A172 (cell line): ENCODE results near the gene NCS1. TPM values are rescaled to one million over a fixed set of nuclear protein-coding genes. Genes with fewer than 3 reads are reported as not detected.

Source experiments
- DNase-seq: peaks from one replicate; pipeline ENCODE4 v3.0.0-alpha.2; 2015; ENCODE audit warnings: low spot score
- total RNA-seq: library from RNA; depleted of rRNA; stranded (reverse); fragments of >200 nt; shearing (Covaris generic); gene quantifications from 2 replicates; pipeline ENCODE4 v1.2.3, GENCODE V29; 2014

The NCS1 gene
- total RNA-seq, 1 experiment from 2014 or later: 42.6 TPM

- DNase-seq: no peak
Measured at GRCh38 chr9:130193531-130194377, 21.6 kb downstream of the NCS1 start.

- DNase-seq: no peak
Measured at GRCh38 chr9:130194378-130194932, 22.3 kb downstream of the NCS1 start.

GRCh38 chr9:130195638-130196037 lies 23.4 kb downstream of the NCS1 start:
- DNase-seq: no peak

GRCh38 chr9:130196643-130197042 lies 24.4 kb downstream of the NCS1 start:
- DNase-seq: no peak

- no peak for DNase-seq
Measured at GRCh38 chr9:130197386-130197785, 25.2 kb downstream of the NCS1 start.

- no peak for DNase-seq
Measured at GRCh38 chr9:130197888-130198287, 25.7 kb downstream of the NCS1 start.

- DNase-seq: no peak
Measured at GRCh38 chr9:130198501-130199179, 26.4 kb downstream of the NCS1 start.

- no peak for DNase-seq
Measured at GRCh38 chr9:130199605-130200004, 27.4 kb downstream of the NCS1 start.

GRCh38 chr9:130200038-130200849 lies 28.0 kb downstream of the NCS1 start:
- DNase-seq: no peak

- DNase-seq: no peak
Measured at GRCh38 chr9:130201399-130201873, 29.2 kb downstream of the NCS1 start.

GRCh38 chr9:130201974-130202373 lies 29.8 kb downstream of the NCS1 start:
- DNase-seq: no peak

GRCh38 chr9:130204341-130204740 lies 32.1 kb downstream of the NCS1 start:
- DNase-seq: no peak

- no peak for DNase-seq
Measured at GRCh38 chr9:130204959-130205358, 32.8 kb downstream of the NCS1 start.

- no peak for DNase-seq
Measured at GRCh38 chr9:130205912-130206311, 33.7 kb downstream of the NCS1 start.

GRCh38 chr9:130206579-130206978 lies 34.4 kb downstream of the NCS1 start:
- no peak for DNase-seq

- DNase-seq: no peak
Measured at GRCh38 chr9:130207241-130207992, 35.2 kb downstream of the NCS1 start.

- DNase-seq: peak; percentile 26
Measured at GRCh38 chr9:130208600-130209347, 36.6 kb downstream of the NCS1 start.

GRCh38 chr9:130209422-130209821 lies 37.2 kb downstream of the NCS1 start:
- DNase-seq: no peak

- DNase-seq: no peak
Measured at GRCh38 chr9:130211548-130212226, 39.5 kb downstream of the NCS1 start.
